ENCODE results near the gene PAX5.
"Not testable (repeated sequence)": the region's sequence is repeated elsewhere in the genome, so short reads cannot be mapped to it uniquely, and the experiment has no call there.

DNA sequence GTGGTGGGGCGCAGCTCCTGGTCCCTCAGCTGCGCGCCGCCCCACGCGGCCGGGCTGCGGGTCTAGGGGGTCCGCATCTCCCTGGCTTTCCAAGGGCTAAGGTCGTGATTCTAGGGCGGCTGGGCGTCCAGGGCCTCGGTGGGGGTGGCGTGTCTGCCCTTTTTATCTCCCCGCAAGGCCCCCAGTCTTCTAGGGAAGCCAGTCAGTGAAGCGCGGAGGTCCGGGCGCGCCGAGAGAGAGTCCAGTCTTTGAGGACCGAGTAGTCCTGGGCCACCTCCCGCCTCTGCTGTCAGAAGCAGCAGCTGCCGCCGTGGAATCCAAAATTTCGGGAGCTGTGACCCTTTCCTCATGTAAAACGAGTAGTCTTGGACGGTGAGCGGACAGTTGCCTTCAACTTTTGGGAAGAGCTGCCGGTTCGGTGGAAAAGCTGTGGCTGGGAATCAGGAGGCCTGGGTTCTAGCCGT lies 46.1 kb upstream of the PAX5 start:
- TF ChIP-seq CTCF, POLR2A (IDR thresholded peaks at IDR 0.05): not testable (repeated sequence)
